Measurements from ENCODE around the gene TEX264.
"Not testable (repeated sequence)": the region's sequence is repeated elsewhere in the genome, so short reads cannot be mapped to it uniquely, and the experiment has no call there.

Gene TEX264

DNA sequence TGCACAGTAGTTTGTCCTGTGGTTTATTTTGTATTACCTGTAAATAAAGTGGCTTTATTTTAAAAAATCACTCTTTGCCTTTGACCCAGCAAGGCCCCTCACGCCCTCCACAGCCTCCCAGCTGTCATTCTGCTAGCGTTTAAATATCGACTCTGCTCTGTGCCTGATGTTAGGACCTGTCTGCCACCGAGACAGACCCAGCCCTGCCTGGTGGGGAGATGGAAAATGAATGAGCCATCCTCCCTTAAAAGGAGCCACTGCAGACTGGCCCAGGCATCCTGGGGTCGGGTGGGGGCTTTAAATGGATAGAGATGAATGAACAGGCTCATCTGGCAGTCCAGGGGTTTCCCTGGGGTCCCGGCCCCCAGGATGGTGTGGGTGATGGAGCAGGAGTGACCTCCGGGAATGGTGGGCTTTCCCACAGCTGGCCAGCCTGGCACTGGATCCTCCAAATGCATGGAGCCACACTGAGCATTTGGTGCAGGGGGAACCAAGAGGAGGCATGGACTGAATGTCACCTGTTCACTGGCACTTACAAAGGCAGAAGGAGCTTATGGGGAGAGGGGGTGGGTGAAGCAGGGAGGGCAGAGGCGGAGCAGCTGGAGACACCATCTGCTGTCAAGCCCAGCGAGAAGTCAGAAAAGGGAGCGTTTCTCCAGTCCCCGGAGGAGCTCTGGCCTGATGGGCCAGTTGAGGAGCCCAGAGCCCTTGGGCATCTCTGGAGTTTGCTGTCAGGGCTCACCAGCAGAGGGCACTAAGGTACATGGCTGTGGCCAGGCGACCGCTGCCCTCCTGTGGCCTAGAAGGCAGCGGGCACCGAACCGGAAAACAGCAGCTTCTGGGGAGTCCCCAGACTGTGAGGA lies 47.7 kb downstream of the TEX264 start:
- no peak for FAIRE-seq

- no peak for FAIRE-seq
Measured at GRCh38 chr3:51719410-51720025, 48.5 kb downstream of the TEX264 start.

DNA sequence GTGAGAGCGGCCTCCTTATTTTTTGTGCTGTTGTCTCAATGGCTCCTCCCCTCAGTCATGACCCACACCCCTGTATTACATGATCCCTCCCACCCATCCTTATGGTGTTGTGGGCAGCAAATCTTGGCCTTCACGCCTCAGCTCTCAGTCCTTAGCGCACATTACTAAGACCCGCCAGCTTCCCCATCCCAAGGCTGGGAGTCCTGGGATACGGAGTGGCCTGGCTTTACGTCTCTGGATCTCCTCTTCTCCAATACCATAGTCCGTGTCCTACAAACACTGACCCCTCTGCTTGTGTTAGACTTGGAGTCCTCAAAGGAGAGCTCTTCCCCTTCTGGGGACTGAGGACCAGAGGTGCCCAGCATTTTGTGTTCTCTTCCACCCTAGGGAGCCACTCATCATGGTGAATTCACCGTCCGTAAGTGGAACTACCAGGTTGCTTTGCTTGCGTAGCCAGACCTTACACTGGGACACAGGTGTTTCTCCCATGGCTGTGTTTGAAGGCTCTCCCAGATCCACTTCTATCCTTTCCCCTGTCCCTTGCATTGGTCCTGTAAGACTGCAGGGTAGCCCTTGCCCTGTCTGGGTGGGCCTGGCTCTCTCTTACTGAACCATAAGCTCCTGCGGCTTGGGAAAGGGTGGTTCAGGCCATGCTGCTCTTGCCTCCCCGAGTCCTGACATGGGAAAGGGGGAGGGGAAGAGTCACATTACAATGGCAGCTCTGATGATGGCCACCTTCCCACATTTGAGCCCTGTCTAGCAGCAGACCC lies 49.4 kb downstream of the TEX264 start:
- no peak for FAIRE-seq

- FAIRE-seq = no peak
Measured at GRCh38 chr3:51721062-51721745, 50.2 kb downstream of the TEX264 start.

- no peak for FAIRE-seq
Measured at GRCh38 chr3:51722362-51722761, 51.3 kb downstream of the TEX264 start.

- no peak for FAIRE-seq
Measured at GRCh38 chr3:51727500-51727899, 56.4 kb downstream of the TEX264 start.

DNA sequence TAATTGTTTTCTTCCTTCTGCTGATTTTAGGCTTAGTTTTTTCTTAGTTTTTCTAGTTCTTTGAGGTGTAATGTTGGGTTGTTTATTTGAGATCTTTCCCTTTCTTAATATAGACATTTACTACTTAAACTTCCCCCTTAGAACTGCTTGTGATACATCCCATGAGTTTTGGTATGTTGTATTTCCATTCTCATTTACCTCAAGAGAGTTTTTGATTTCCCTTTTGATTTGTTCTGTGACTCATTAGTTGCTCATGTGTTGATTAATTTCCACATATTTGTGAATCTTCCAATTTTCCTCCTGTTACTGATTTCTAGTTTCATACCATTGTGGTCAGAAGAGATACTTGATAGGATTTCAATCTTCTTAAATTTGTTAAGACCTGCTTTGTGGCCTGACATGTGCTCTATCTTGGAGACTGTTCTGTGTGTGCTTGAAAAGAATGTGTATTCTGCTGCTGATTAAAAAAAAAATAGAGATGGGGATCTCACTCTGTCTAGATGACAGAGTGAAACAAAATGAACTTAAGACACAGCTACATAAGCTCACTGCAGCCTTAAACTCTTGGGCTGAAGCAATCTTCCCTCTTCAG lies 58.1 kb downstream of the TEX264 start:
- FAIRE-seq = no peak

DNA sequence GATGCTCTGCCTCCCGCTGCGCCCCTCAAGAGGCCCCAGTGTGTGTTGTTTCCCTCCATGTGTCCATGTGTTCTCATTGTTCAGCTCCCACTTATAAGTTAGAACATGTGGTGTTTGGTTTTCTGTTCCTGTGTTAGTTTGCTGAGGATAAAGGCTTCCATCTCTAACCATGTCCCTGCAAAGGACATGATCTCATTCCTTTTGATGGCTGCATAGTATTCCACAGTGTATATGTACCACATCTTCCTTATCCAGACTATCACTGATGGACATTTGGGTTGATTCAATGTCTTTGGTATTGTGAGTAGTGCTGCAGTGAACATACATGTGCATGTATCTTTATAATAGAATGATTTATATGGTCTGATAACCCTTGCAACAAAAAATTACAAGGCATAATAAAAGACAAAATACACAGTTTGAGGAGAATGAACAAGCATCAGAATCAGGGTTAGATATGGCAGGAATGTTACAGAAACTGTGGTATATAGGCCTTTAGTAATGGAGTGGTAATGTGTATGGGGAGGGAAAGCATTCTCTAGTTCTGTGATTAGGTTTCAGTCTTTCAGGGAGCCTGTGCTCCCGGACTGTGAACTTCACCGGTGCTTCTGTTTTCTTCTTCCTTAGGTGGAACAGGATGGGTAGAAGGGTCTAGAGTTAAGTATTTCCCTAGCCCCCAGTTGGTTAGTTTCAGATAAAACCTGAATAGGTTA lies 63.0 kb downstream of the TEX264 start:
- no peak for FAIRE-seq

GRCh38 chr3:51734572-51734907 lies 63.5 kb downstream of the TEX264 start:
- FAIRE-seq = no peak

GRCh38 chr3:51735039-51735438 lies 64.0 kb downstream of the TEX264 start:
- no peak for FAIRE-seq

- no peak for FAIRE-seq
Measured at GRCh38 chr3:51735950-51736349, 64.9 kb downstream of the TEX264 start.

GRCh38 chr3:51739110-51739509 lies 68.1 kb downstream of the TEX264 start:
- FAIRE-seq = no peak

- not testable (repeated sequence) for FAIRE-seq
Measured at GRCh38 chr3:51742320-51742719, 71.3 kb downstream of the TEX264 start.

DNA sequence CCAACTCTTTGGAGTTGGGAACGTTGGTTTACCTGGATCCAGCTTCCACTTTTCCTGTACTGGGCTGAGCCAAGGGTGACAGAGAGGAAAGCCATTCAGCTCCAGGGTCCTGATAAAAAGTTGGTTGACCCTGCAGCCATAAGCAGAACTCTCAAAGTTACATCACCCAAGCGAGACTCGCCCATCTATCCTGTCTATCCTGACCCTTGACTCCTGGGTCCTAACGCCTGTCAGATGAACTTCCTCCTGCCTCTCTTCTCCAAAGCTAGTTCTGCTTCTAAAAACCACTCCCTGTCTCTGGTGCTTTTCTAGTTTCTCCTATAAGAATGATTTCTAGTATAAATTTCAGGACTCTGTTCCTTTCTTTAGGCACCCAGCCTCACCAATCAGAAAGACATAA lies 71.9 kb downstream of the TEX264 start:
- not testable (repeated sequence) for FAIRE-seq

DNA sequence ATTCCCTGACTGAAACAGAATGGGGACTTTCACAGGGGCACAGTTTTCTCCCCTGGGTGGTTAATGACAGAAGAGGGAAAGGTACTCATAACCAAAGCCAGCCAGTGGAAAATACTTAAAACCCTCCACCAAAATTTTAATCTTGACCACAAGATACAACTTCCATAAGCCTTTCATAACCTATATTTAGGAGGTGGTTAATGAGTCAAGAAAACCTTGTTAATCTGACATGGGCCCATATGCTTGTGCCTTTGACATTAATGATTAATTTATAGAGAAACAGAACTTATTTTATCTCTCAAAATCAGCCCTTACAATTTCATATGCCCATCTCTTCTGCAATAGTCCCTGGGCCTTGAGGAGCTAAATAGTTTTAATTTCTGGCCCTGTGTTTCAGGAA lies 76.8 kb downstream of the TEX264 start:
- no peak for FAIRE-seq

DNA sequence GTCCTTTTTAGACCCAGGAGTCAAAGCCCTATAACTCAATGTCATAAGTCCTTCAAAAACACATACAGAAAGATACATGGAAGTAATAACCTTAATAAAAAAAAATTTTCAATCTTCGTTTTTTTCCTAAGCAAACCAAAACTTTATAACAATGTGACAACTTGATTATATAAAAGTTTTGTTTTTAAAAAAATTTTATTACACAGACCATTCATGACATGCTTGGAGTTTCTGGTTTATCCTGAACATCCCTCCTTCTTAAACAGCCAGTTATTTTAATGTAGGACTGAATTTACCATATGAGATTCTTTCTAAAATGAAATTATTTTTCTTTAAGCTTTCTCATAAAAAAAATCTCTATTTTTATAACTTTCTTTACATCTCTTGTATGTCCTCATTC lies 77.3 kb downstream of the TEX264 start:
- no peak for FAIRE-seq

- FAIRE-seq = no peak
Measured at GRCh38 chr3:51750878-51751277, 79.8 kb downstream of the TEX264 start.

DNA sequence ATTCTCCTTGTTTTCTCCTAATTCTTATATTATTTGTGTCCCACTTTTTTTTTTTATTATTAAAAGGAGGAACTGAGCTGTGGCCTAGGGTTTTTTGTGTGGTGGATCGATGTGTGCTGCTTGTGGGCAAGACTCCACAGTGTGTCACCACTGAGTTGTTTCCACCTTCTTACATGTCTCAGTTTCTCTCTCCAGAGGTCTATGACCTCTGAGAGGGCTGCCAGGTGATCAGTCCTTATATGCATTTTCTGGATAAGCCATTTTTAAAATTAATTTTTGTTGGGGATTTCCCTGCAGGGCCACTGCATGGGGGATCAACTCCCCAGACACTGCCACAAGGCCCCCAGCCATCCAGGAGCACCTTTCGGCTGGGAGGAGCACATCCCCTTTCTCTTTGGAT lies 80.2 kb downstream of the TEX264 start:
- no peak for FAIRE-seq
